SK-N-MC (cell line): Measurements from ENCODE around the gene MAU2.

Experiments used
- EZH2 ChIP-seq: fragments of 200-600 bp; sonication (generic); IDR thresholded peaks from one replicate; pipeline ENCODE4 v1.6.1; 2017; ENCODE audit warnings: antibody characterized with exemption
- POLR2AphosphoS5 ChIP-seq: IDR thresholded peaks from 2 replicates; pipeline ENCODE4 v1.6.1; 2012; ENCODE audit warnings: mild to moderate bottlenecking, low read depth, low read length, borderline replicate concordance

GRCh38 chr19:19372656-19373416, 52.2 kb downstream of the MAU2 start:
- no peak for TF ChIP-seq EZH2
- TF ChIP-seq POLR2AphosphoS5: no peak
